GM12801 (cell line): ENCODE results near the gene VPS35L.

ENCODE experiments used
- CTCF ChIP-seq: IDR thresholded peaks from one replicate; pipeline ENCODE4 v1.5.1; 2011; ENCODE audit warnings: control low read depth; ENCODE audit not compliant: insufficient read length; ENCODE audit errors: extremely low read depth

Gene VPS35L

GRCh38 chr16:19680881-19681340 lies 125.4 kb downstream of the VPS35L start:
- no peak for TF ChIP-seq CTCF

- no peak for TF ChIP-seq CTCF
Measured at GRCh38 chr16:19681637-19682036, 126.1 kb downstream of the VPS35L start.

GRCh38 chr16:19683453-19684236 lies 128.1 kb downstream of the VPS35L start:
- TF ChIP-seq CTCF, result no peak

- no peak for TF ChIP-seq CTCF
Measured at GRCh38 chr16:19685176-19685575, 129.7 kb downstream of the VPS35L start.

- no peak for TF ChIP-seq CTCF
Measured at GRCh38 chr16:19687279-19687678, 131.8 kb downstream of the VPS35L start.

GRCh38 chr16:19688396-19689024 lies 133.0 kb downstream of the VPS35L start:
- TF ChIP-seq CTCF, result no peak

- no peak for TF ChIP-seq CTCF
Measured at GRCh38 chr16:19689342-19689741, 133.8 kb downstream of the VPS35L start.
